Stimulated activated CD8-positive, alpha-beta memory T cell treated with anti-CD3 and anti-CD28 coated beads, Interleukin-2, amount 100 ng/mL, for 1 hour (primary cell): ENCODE data around the gene MAGED2.
A peak's percentile ranks its signal among the peaks of the same experiment; 100 is the strongest.
"Not testable (repeated sequence)": the region's sequence is repeated elsewhere in the genome, so short reads cannot be mapped to it uniquely, and the experiment has no call there.

ENCODE experiments used
- DNase-seq, 2 donors: peaks; one replicate each; pipeline ENCODE4 v3.0.0-alpha.2; 2020; ENCODE audit warnings: low read depth in 2 of 2

MAGED2 gene

DNA sequence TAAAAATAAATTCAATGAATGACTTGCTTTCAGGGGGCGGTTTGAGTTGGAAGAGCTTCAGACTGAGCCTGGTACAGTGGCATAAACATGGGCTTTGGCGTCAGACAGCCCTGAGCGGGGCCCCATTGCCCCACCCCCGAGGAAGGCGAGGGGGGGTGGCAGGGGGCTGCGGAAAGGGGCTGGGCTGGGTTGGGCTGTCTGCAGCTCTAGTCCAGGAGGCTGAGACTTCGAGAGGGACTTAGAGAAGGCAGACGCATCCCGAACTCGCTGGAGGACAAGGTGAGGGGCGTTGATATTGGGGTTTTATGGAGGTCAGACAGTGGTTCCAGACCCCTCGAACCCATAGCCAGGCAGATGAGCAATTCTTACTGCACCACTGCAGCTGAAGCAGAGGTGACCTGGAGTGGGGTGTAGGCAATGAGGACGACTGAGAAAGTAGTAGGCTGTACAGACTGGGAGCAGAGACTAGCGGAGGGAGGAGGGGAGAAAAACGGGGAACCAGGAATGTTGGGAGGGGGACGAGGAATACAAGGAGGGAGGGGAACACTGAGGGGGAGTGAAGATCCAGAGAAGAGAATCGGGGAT lies at the start of gene MAGED2:
TSS of gene MAGED2 (plus strand) at position 222 of the 585 bp plus-strand sequence. CDS start 1,587 bp downstream, outside the sequence.
- peak; percentile 17 to 26 for DNase-seq

DNA sequence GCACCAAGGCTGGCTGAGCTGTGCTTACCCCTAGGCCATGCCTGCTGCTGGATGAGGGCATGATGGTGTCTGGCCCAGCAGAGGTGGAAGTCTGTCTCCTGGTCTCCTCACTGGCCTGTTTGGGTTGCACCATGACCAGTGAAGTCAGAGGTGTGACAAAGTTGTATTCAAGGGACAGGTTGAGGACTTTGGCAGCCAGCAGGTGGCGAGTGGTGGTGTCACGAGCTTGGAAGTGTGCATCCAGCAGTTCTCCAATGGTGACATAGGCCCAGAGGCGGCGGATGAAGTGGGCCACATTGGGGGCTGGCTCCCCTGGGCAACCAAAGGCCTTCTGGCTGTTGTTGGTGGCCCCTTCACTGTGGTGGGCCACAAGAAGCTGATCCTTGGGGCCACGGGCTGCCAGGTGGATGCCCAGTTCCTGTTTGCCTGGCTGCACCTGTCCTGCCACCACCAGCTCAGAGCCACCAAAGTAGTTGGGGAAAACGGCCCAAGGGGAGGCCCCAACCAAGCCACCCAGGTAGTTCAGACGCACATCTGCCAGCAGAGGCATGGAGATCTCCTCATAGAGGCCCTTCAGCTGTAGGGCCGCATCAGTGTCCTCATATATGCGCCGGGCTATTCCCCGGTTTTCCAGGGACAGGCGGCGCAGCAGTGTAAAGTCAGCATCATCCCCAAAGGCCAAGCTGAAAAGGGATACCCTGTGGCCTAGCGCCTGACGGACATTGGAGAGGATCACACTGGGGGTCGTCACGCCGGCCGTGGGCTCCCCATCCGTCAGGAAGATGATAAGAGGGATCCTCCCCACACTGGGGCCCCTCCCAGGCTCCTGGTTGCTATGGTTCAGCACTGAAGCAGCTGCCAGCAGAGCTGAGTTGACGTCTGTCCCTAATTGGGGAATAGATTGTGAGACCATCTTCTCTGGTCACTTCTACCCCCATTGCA lies 49.2 kb upstream of the MAGED2 start:
- DNase-seq, result no peak

GRCh38 chrX:54774391-54775094 lies 33.0 kb upstream of the MAGED2 start:
- DNase-seq, result not testable (repeated sequence)

GRCh38 chrX:54776061-54776460 lies 31.5 kb upstream of the MAGED2 start:
- no peak for DNase-seq

DNA sequence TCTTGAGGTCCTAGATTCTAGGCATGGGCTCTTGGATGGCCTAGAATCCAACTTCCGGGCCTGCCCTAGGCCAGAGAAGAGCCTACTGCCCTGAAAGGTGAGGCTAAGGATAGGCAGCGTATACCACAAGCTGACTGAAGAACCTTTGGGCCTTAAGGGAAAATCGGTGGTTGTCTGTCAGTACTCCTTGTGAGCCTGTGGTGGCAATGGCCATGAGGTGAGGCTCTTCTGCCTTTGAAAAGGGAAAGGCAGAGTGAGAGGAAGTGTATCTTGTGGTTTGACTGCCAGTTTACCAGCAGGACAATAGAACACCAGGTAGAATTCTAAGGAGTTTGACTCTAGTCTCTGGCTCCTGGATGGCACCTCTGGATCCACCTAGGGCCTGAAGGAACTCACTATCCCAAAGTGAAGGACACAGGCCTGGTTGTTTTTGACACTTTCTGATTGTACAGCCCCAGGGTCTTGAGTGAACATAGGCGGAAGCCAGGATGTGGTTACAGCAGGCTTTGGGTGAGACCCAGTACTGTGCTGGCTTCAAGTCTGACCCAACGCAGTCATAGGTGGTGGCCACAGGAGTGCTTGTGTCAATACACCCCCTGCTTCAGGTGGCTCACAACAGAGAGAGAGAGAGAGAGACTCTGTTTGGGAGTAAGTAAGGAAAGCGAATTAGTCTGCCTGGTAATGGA lies 30.4 kb upstream of the MAGED2 start:
- no peak for DNase-seq

DNA sequence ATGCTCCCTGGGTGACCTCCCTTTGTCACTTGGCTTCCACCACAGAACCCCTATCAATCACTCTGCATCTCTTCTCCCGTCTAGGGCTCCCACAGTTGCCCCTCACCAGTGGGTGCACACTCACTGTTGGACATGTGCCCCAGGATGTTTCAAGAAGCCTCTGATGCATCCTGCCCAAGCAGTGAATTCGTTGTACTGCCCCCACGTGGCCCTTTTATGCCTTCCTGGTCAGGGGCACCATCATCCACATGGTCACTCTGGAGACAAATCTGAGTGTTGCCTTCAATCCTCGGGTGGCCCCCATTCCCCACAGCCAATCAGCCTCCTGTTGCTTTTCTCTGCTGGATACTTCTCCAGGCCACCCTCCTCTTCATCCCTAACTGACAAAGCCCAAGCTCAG lies 21.6 kb upstream of the MAGED2 start:
- DNase-seq, result no peak

- no peak for DNase-seq
Observed at GRCh38 chrX:54786967-54787366, 20.6 kb upstream of the MAGED2 start.

DNA sequence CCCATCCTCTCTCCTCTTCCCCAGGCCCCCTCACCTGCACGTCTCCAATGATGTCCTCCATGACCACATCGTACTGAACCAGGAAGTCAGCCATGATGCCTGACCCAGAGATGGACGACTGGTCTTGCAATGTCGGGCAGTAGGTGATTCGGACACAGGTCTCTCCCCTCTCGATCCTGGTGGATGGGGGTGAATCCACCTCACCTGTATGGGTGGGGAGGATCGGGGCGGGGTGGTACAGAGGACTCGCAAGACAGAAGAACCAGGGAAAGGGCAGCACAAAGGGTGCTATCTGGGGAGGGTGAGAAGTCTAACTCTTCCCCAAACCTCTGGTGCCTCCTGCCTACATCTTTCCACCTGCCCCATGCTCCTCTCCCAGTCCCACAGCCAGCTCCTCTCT lies 19.1 kb upstream of the MAGED2 start:
- no peak for DNase-seq

DNA sequence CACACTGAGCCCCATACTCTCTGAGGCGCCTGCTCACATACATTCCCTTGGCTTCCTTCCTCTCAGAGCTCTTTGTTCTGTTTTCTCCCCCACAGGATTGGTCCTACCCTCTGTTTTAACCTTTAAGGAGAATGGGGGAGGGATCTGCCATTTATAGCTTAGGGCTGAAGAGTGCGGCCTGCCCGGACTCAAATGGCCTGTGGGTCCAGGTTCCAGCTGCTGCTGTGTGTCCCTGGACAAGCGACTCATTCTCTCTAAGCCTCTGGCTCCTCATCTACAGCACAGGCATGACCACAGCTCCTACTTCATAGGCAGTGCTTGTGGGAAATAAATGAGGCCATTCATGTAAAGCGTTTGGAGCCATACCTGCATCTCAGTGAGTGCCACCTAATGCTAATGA lies 18.1 kb upstream of the MAGED2 start:
- not testable (repeated sequence) for DNase-seq

- no peak for DNase-seq
Observed at GRCh38 chrX:54794028-54794427, 13.5 kb upstream of the MAGED2 start.

- no peak for DNase-seq
Observed at GRCh38 chrX:54794795-54795194, 12.8 kb upstream of the MAGED2 start.

DNA sequence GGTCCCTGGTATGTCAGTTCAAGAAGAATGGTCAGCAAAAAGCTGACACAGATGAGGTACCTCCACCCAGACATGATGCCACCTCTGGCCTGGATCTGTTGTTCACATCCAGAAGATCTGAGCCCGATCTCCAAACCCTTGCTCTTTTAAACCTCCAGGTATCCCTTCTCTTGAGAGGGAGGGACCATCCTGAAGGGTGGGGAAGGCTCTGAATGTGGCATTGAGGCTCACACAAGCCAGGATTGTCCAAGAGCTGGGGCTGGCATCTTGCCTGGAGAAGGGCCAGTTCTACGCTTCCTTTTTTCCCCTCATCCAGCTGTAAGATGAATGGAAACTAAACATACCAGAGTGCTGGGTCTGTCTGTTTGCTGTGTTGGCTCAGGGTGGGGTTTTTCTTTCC lies 9.4 kb upstream of the MAGED2 start, which contains the start of gene ITIH6:
TSS of gene ITIH6 (minus strand) at position 119 of the 400 bp plus-strand sequence. CDS start at position 74, 45 bp downstream.
- no peak for DNase-seq

DNA sequence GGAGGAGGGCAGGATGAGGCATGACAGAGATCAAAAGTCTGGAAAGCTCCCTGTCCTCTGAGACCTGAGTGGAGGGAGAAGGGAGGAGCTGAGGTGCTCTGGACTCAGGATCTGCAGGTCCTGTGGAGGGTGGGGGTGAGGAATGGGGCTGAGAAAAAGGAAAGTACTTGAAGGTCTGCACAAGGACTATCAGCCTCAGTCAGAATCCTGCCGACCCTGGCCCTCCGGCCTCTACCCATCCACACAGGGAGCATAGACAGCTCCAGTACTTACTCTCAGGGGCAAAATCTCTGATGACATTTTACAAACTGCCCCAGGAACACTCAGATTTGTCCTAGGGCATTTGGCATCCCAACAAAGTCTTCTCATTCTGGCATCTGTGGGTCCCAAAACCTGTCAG lies 8.5 kb upstream of the MAGED2 start:
- no peak for DNase-seq

DNA sequence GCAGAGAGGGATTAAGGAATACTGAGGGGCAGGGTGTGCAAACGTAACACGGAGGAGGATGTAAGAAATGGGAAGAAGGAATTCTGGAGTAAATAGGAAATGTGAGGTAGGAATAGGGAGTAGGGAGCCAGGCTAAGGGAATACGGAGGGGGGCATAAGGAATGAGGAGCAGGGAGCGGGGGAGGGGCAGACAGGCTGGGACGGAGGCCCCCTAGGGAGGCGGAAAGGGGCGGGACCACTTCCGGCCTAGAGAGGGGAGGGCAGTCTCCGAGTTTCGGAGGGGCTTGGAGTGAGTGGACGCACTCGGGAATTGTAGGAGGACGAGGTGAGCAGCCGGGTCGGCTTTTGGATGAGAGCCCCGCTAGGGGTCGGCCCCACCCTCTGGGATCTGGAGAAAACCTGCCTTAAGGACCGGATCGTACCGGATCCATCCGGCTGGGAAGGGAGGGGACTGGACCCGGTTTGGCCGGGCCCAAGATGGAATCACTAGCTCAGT lies 612 bp downstream of the MAGED2 start:
- DNase-seq, result peak; percentile 15 to 28

- peak; percentile 70 to 78 for DNase-seq
Observed at GRCh38 chrX:54808605-54809483, 1.3 kb downstream of the MAGED2 start.

GRCh38 chrX:54810532-54810931 lies 3.0 kb downstream of the MAGED2 start:
- no peak for DNase-seq

- no peak for DNase-seq
Observed at GRCh38 chrX:54811301-54811885, 3.8 kb downstream of the MAGED2 start.

DNA sequence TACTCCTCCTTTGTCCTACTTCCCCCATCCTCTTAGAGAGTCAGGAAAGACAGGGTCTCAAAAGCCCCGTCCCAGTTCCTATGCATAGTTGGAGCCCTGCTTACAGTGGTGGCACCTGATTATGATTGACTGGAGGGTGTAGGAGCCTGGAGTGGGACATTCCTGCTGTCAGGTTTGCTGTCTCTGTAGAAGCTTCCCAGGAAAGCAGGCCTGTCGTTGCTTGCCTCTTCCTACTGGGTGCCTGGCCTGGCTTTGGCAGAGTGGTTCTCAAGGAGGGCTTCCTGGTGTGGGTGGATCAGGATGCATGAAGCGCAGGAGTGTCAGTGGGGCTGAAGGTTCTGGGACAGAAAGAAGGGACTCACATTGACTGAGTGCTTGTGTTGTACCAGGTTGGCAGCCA lies 4.8 kb downstream of the MAGED2 start:
- no peak for DNase-seq

DNA sequence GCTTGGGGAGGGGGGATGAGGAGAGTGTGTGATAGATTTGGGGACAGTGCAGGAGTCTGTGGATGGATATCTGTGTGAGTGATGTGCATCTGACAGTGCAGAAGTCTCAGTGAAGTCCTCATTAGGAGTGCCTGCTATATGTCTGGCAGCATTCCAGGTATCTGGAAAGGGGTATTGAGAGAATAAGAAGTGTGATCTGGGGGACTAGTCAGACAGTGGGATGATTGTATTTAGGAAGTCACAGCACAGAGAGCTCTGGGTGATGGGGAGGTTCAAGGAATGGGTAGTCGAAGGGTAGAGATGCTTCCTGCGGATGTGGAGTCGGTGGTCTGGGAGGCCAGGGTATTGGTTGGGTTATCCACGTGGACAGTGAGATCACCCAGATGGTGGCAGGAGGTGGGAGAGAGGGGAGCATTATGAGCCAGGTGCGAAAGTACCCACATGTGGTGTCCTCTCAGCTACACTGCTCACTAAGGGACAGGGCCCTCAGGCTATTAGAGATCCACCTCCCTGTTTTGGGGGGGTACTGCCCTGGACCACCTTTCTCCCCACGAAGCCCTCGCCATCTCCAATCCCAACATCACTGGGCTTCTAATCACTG lies 9.8 kb downstream of the MAGED2 start:
- DNase-seq, result no peak

GRCh38 chrX:54818221-54818620 lies 10.7 kb downstream of the MAGED2 start:
- no peak for DNase-seq
